Smooth muscle cell (in vitro differentiated cells): ENCODE data around the gene GJA3. TPM values are rescaled to one million over a fixed set of nuclear protein-coding genes. Genes with fewer than 3 reads are reported as not detected.
"Not testable (repeated sequence)": the region's sequence is repeated elsewhere in the genome, so short reads cannot be mapped to it uniquely, and the experiment has no call there.

Experiments
- DNase-seq: peaks from one replicate; lab custom pipeline; 2025; ENCODE audit not compliant: unreplicated experiment; lab: John Stamatoyannopoulos, UW
- H2AFZ ChIP-seq: fragments of 200-600 bp; sonication (generic); 2 replicates; pipeline ENCODE4 v1.6.0; 2016; ENCODE audit warnings: antibody characterized with exemption, low read depth, mild to moderate bottlenecking
- H3F3A ChIP-seq: fragments of 200-600 bp; sonication (generic); 2 replicates; pipeline ENCODE4 v1.6.0; 2017; ENCODE audit warnings: antibody characterized with exemption, low read depth
- H3K27ac ChIP-seq: fragments of 200-600 bp; sonication (generic); 2 replicates; pipeline ENCODE4 v1.5.1; 2016; ENCODE audit warnings: low read depth, mild to moderate bottlenecking
- H3K27me3 ChIP-seq: fragments of 200-600 bp; sonication (generic); 2 replicates; pipeline ENCODE4 v1.6.1; 2016; ENCODE audit warnings: low read depth, mild to moderate bottlenecking
- H3K36me3 ChIP-seq: fragments of 200-600 bp; sonication (generic); 2 replicates; pipeline ENCODE4 v1.5.1; 2016; ENCODE audit warnings: low read depth
- H3K4me1 ChIP-seq: fragments of 200-600 bp; sonication (generic); 2 replicates; pipeline ENCODE4 v1.5.1; 2016; ENCODE audit warnings: low read depth
- H3K4me2 ChIP-seq: fragments of 200-600 bp; sonication (generic); 2 replicates; pipeline ENCODE4 v1.6.0; 2016; ENCODE audit warnings: mild to moderate bottlenecking
- H3K4me3 ChIP-seq: fragments of 200-600 bp; sonication (generic); 2 replicates; pipeline ENCODE4 v1.5.1; 2016; ENCODE audit warnings: mild to moderate bottlenecking
- H3K79me2 ChIP-seq: fragments of 200-600 bp; sonication (generic); 2 replicates; pipeline ENCODE4 v1.6.0; 2016; ENCODE audit warnings: low read depth, mild to moderate bottlenecking
- H3K9ac ChIP-seq: fragments of 200-600 bp; sonication (generic); 2 replicates; pipeline ENCODE4 v1.6.0; 2016; ENCODE audit warnings: low read depth
- H3K9me3 ChIP-seq: fragments of 200-600 bp; sonication (generic); replicated peaks from 2 replicates; pipeline ENCODE4 v1.5.1; 2016; ENCODE audit warnings: low read depth
- H4K20me1 ChIP-seq: fragments of 200-600 bp; sonication (generic); 2 replicates; pipeline ENCODE4 v1.6.0; 2016; ENCODE audit warnings: low read depth
- CTCF ChIP-seq: fragments of 200-600 bp; sonication (generic); IDR thresholded peaks from 2 replicates; pipeline ENCODE4 v1.5.1; 2017; ENCODE audit warnings: borderline replicate concordance, mild to moderate bottlenecking, antibody characterized with exemption; ENCODE audit not compliant: insufficient read depth, poor library complexity, severe bottlenecking
- WGBS: methylation state at CpG from one replicate; pipeline ENCODE4 v1.1.7; 2016; ENCODE audit warnings: low lambda C conversion rate; 5-methylcytosine and 5-hydroxymethylcytosine counted together
- polyA plus RNA-seq: library from polyadenylated mRNA; unstranded; fragments of >200 nt; fragmentation: Nextera tagmentation; extraction: Ambion mirVana; gene quantifications from 2 replicates; pipeline ENCODE4 v1.2.1, GENCODE V29; 2016
- total RNA-seq: library from RNA; depleted of rRNA; stranded (reverse); fragments of >200 nt; gene quantifications from 2 replicates; pipeline ENCODE4 v1.2.3, GENCODE V29; 2014

The GJA3 gene
- total and polyA plus RNA-seq, 2 experiments from 2014 or later = 1.3 to 1.5 TPM

- no peaks in the 10 kb centered on the region for H3K9me3 ChIP-seq
- H3K27me3 ChIP-seq = peaks cover 42% of the 10 kb centered on the region
- H3K4me1 ChIP-seq = peaks cover 12% of the 10 kb centered on the region
- peaks cover 19% of the 10 kb centered on the region for H3F3A ChIP-seq
- H3K4me2 ChIP-seq = no peak overlapping the region
- no peaks in the 10 kb centered on the region for H4K20me1 ChIP-seq
- H2AFZ ChIP-seq = no peak overlapping the region
- WGBS = 89% methylated on average over 3 of the region's 3 CpGs
- H3K36me3 ChIP-seq = no peaks in the 10 kb centered on the region
- no peak overlapping the region for H3K9ac ChIP-seq
- no peak overlapping the region for H3K27ac ChIP-seq
- H3K79me2 ChIP-seq = no peaks in the 10 kb centered on the region
- H3K4me3 ChIP-seq = no peak overlapping the region
- DNase-seq = no peak
- no peak for TF ChIP-seq CTCF
Observed at GRCh38 chr13:20157151-20157796, 3.6 kb downstream of the GJA3 start.

- H3K27me3 ChIP-seq = peaks cover 42% of the 10 kb centered on the region
- H3K9me3 ChIP-seq = no peaks in the 10 kb centered on the region
- no peaks in the 10 kb centered on the region for H3K36me3 ChIP-seq
- peaks cover 12% of the 10 kb centered on the region for H3K4me1 ChIP-seq
- no peaks in the 10 kb centered on the region for H4K20me1 ChIP-seq
- H3K79me2 ChIP-seq = no peaks in the 10 kb centered on the region
- H3K27ac ChIP-seq = no peak overlapping the region
- peaks cover 13% of the 10 kb centered on the region for H3F3A ChIP-seq
- H3K9ac ChIP-seq = no peak overlapping the region
- no peak overlapping the region for H3K4me2 ChIP-seq
- no peak for DNase-seq
- no peak for TF ChIP-seq CTCF
- no peak overlapping the region for H2AFZ ChIP-seq
- H3K4me3 ChIP-seq = no peak overlapping the region
- 55% methylated on average over 2 of the region's 2 CpGs for WGBS
Observed at GRCh38 chr13:20156702-20157101, 4.2 kb downstream of the GJA3 start.

- not testable (repeated sequence) for DNase-seq, H3K4me1 ChIP-seq, H3K4me2 ChIP-seq, H3K9ac ChIP-seq, H4K20me1 ChIP-seq, H2AFZ ChIP-seq, H3K27ac ChIP-seq, H3K9me3 ChIP-seq, H3F3A ChIP-seq, H3K79me2 ChIP-seq, H3K36me3 ChIP-seq, H3K4me3 ChIP-seq
- 88% methylated on average over 2 of the region's 2 CpGs for WGBS
- peaks cover 34% of the 10 kb centered on the region for H3K27me3 ChIP-seq
Observed at GRCh38 chr13:20153290-20153689, 7.6 kb downstream of the GJA3 start.

- DNase-seq = no peak
- Histone ChIP-seq H3K36me3 (no peaks in the 10 kb centered on the region), H3K4me1 (no peaks in the 10 kb centered on the region), H3K79me2 (no peaks in the 10 kb centered on the region), H2AFZ (no peak overlapping the region), H3K4me3 (no peak overlapping the region), H3K4me2 (no peak overlapping the region), H3K27ac (no peak overlapping the region), H3K9ac (no peak overlapping the region), H3K9me3 (no peaks in the 10 kb centered on the region), H3F3A (no peaks in the 10 kb centered on the region), H4K20me1 (no peaks in the 10 kb centered on the region), H3K27me3 (peaks cover 30% of the 10 kb centered on the region)
- 88% methylated on average over 11 of the region's 11 CpGs for WGBS
- TF ChIP-seq CTCF = no peak
Observed at GRCh38 chr13:20151612-20152011, 9.2 kb downstream of the GJA3 start.
